Neutrophil (primary cell): ENCODE measurements around the gene DDR1.

Source experiments
- H3K27ac ChIP-seq: fragments of 200-600 bp; sonication (generic); 2 replicates; pipeline ENCODE4 v1.5.1; 2016; ENCODE audit warnings: mild to moderate bottlenecking, moderate library complexity
- H3K27me3 ChIP-seq: fragments of 200-600 bp; sonication (generic); 2 replicates; pipeline ENCODE4 v1.6.0; 2016; ENCODE audit warnings: mild to moderate bottlenecking
- H3K36me3 ChIP-seq: fragments of 200-600 bp; sonication (generic); 2 replicates; pipeline ENCODE4 v1.5.1; 2017
- H3K4me1 ChIP-seq, 2 experiments: fragments of 200-600 bp in 1 of 2; sonication (generic) in 1 of 2; 1 replicate in 1 of 2; 2 replicates in 1 of 2; pipeline versions ENCODE4 v1.5.1 to v1.6.1; 2013 to 2016; ENCODE audit warnings: low read depth in 1 of 2, low read length in 1 of 2, mild to moderate bottlenecking in 1 of 2, moderate library complexity in 1 of 2; ENCODE audit not compliant: control insufficient read depth in 1 of 2, insufficient read depth in 1 of 2
- H3K4me3 ChIP-seq, 2 experiments: fragments of 200-600 bp in 1 of 2; sonication (generic) in 1 of 2; 1 replicate in 1 of 2; 2 replicates in 1 of 2; pipeline ENCODE4 v1.5.1; 2013 to 2016; ENCODE audit warnings: low read depth in 1 of 2, low read length in 1 of 2, mild to moderate bottlenecking in 1 of 2, moderate library complexity in 1 of 2
- H3K9me3 ChIP-seq: fragments of 200-600 bp; sonication (generic); 2 replicates; pipeline ENCODE4 v1.5.1; 2016
- CTCF ChIP-seq: fragments of 200-600 bp; sonication (generic); IDR thresholded peaks from 2 replicates; pipeline ENCODE4 v1.5.1; 2016; ENCODE audit warnings: antibody characterized with exemption

The DDR1 gene

DNA sequence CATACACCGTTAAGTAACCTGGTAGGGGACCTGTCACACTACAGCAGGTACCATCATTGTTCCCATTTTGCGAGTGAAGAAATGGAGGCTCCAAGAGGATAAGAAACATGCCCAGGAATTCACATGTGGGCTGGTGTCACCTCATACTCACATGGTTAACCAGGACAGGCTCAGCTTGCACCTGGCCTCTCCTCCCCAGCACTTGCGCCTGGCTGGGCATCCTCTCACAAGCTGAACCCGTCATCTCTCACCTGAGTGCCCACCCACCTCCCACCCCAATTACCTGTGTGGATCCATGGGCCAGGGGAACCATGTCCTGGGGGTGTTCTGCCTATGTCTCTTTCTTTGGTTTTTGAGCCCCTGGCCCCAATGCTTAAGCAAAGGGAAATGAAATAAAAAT is 46.2 kb downstream of the DDR1 start:
- Histone ChIP-seq H3K27ac (no peak overlapping the region), H3K4me1 (no peaks in the 10 kb centered on the region), H3K27me3 (peaks cover 20% of the 10 kb centered on the region), H3K36me3 (peaks cover 12% of the 10 kb centered on the region), H3K9me3 (no peaks in the 10 kb centered on the region), H3K4me3 (no peak overlapping the region)
- no peak for TF ChIP-seq CTCF

DNA sequence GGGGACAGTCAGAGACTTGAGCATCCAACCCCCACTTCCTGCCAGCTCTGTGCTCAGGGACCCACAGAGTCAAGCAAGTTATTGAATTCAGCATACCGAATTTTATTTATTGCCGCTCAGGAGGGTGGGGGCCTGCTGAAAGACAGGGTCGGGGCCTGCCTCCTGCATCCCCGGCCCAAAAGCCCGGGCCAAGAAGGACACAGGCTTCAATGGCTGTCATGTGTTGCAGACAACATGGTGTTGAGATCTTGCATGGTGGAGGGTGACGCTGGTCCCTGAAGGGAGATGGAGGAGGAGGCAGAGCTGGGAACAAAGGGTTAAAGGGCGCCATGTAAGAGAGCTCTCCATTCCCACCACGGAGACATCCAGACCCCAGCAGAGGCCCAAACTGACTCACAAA is 47.0 kb downstream of the DDR1 start:
- H3K9me3 ChIP-seq, result no peaks in the 10 kb centered on the region
- H3K27ac ChIP-seq, result no peak overlapping the region
- H3K4me3 ChIP-seq, result no peak overlapping the region
- TF ChIP-seq CTCF, result no peak
- H3K27me3 ChIP-seq, result peaks cover 20% of the 10 kb centered on the region
- no peaks in the 10 kb centered on the region for H3K4me1 ChIP-seq
- peaks cover 5% of the 10 kb centered on the region for H3K36me3 ChIP-seq

GRCh38 chr6:30931969-30932645 is 47.8 kb downstream of the DDR1 start, which contains the start of gene SFTA2:
TSS of gene SFTA2 (minus strand) at chr6:30932170. CDS start at chr6:30932096, 74 bp downstream.
- Histone ChIP-seq H3K9me3 (no peaks in the 10 kb centered on the region), H3K27ac (no peak within 1 kb of the TSS), H3K36me3 (no peaks in the 10 kb centered on the region), H3K4me1 (no peaks in the 10 kb centered on the region), H3K27me3 (peaks cover 21% of the 10 kb centered on the region), H3K4me3 (no peak within 1 kb of the TSS)
- no peak for TF ChIP-seq CTCF

DNA sequence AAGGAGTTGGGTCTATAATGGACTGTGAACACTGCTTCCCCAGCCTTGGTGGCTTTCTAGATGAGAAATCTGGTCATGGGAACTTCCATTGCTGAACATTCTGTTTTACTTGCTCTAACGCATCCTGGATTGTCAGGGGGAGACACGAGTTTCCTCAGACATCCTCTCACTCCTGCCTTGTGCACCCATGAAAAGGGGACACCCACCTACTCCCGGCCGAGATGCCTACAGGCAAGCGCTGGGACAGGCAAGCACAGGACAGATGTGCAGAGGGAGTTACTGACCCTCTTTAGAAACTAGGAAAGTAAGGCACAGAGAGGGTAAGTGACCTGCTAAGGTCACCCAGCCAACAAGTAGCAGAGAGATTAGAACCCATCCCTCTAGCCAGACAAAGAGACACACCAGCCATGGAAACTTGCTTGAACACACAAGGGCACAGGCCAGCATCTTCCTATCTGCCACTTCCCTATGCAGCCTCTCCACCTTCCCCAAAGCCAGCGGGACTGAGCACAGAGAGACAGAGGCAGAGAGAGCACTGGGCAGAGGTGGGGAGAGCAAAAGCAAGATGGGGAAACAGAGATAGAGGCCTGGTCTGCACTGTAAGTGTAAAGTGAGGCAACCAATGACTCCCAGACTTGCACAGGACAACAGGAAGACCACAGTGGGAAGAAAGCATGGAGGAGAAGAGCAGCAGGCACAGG is 48.5 kb downstream of the DDR1 start:
- Histone ChIP-seq H3K27me3 (peaks cover 29% of the 10 kb centered on the region), H3K36me3 (no peaks in the 10 kb centered on the region), H3K4me1 (no peaks in the 10 kb centered on the region), H3K27ac (no peak overlapping the region), H3K9me3 (no peaks in the 10 kb centered on the region), H3K4me3 (no peak overlapping the region)
- no peak for TF ChIP-seq CTCF

- Histone ChIP-seq H3K27ac (no peak overlapping the region), H3K9me3 (no peaks in the 10 kb centered on the region), H3K4me1 (no peaks in the 10 kb centered on the region), H3K27me3 (peaks cover 37% of the 10 kb centered on the region), H3K4me3 (no peak overlapping the region), H3K36me3 (no peaks in the 10 kb centered on the region)
- no peak for TF ChIP-seq CTCF
Observed at GRCh38 chr6:30935018-30935417, 50.7 kb downstream of the DDR1 start.
